EH (cell line): ENCODE measurements around the gene ARMS2.
A peak's percentile ranks its signal among the peaks of the same experiment; 100 is the strongest.

ENCODE experiments used
- DNase-seq: peaks from one replicate; pipeline ENCODE4 v3.0.0-alpha.2; 2015; ENCODE audit warnings: low read depth

ARMS2 gene, protein sequence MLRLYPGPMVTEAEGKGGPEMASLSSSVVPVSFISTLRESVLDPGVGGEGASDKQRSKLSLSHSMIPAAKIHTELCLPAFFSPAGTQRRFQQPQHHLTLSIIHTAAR

DNA sequence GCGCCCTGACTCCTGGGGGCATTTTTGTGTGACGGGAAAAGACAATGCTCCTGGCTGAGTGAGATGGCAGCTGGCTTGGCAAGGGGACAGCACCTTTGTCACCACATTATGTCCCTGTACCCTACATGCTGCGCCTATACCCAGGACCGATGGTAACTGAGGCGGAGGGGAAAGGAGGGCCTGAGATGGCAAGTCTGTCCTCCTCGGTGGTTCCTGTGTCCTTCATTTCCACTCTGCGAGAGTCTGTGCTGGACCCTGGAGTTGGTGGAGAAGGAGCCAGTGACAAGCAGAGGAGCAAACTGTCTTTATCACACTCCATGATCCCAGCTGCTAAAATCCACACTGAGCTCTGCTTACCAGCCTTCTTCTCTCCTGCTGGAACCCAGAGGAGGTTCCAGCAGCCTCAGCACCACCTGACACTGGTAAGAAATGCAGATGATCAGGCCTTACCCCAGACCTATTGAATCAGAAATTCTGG lies at the start of gene ARMS2:
Gene ARMS2 (plus strand): TSS at position 51 of the 478 bp plus-strand sequence. CDS start 75 bp downstream, at position 126.
- DNase-seq, result no peak

GRCh38 chr10:122407375-122408125 lies 46.9 kb upstream of the ARMS2 start:
- DNase-seq, result no peak

DNA sequence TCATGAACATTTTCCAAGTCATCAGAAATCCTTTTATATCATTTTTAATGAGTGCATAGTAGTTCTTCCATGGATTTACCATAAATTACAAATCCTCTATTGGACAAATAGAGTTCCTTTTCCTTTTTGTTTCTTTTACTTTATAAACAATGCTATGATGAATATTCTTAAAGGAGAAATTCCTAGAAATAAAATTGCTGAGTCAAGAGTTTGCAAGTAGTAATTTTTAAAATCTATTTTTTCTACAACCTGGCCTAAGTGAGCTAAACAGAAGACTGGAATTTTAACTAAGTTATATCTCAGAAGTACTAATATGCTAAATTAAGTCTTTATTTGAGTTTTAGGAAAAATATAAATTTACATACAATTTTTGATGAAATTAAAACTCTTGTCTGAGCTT lies 41.1 kb upstream of the ARMS2 start:
- DNase-seq, result no peak

DNA sequence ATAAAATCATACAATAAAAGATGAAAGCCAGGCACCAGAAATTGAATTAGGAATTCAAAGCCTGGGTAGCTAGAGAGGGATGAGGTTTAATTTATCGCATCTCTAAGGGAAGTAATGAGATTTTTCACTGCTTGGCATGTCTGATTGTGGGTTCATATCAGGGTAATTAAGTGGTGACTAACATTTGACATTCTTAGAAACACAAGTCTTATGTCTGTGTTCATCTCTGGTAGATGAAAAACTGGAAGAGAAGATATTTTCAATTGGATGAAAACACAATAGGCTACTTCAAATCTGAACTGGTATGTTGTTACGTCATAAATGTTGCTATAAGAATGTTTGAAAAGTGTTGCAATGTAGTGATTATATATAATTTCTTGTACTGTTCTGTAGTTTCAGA lies 36.8 kb upstream of the ARMS2 start:
- DNase-seq, result peak; percentile 51

DNA sequence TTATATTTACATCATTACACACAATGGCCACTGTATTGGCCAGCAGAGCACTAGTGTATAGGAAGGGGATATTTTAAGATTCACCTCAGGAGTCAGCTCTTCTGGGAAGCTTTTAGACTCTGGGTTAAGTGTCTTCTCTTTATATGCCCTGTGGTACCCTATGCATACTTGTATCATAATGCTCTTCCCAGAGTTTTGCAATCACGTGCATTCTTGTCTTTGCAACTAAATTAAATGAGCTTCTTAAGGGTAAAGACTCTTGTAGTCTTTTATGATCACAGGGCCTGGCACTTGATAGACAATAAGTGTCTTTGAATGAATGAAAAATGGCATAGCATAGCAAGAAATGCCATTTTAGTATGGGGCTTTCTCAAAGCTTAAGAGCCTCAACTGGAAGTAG lies 35.4 kb upstream of the ARMS2 start:
- DNase-seq, result peak; percentile 55

- DNase-seq, result peak; percentile 83
Observed at GRCh38 chr10:122419876-122420623, 34.4 kb upstream of the ARMS2 start.

DNA sequence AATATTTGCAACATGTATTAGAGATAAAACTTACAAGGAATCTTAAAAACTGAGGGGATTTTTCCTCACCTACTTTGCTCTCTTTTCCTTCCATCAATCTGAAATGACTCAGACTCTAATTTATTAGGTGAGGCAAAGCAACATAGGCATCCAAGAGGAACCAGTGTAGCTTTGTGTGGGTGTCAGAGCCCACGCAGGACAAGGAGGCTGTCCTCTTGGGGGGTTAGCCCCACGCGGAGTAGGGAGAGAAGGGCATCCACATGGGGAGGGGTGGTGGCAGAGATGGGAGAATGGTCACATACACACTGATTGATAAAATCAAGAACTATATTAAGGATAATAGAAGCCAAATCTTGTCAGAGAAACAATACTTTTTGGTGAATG lies 33.8 kb upstream of the ARMS2 start:
- DNase-seq, result peak; percentile 30

- DNase-seq, result peak; percentile 61
Observed at GRCh38 chr10:122421054-122421625, 33.3 kb upstream of the ARMS2 start.

- peak; percentile 13 for DNase-seq
Observed at GRCh38 chr10:122421742-122422141, 32.7 kb upstream of the ARMS2 start.

DNA sequence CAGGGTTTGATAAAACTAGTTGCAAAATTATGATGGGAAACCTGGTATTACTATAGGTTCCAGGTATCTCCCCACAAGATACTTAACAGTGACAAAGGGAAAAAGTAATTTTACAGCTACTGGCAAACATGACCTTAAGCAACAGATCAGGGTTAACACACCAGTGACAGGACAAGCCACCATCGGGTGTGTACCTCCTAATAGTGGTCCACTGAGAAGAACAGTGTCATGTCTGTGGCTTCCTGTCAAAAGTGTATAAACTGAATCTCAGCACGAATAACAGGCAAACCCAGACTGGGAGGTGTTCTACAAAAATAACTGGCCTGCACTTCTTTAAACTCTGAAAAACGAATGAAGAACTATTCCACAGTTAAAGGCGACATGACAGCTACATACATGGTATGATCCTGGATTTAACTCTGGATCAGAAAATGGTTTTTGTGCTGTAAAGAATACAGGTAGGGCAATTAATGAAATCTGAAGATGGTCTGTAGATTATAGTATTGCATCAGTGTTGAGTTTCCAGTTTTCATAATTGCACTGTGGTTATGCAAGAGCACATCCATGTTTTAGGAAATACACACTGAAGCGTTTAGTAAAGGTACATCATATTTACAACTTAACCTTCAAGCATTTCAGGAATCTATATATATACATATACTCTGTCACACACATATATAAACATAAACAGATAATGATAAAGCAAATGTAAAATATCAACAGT lies 32.0 kb upstream of the ARMS2 start:
- DNase-seq, result no peak

- DNase-seq, result no peak
Observed at GRCh38 chr10:122424059-122424458, 30.4 kb upstream of the ARMS2 start.

DNA sequence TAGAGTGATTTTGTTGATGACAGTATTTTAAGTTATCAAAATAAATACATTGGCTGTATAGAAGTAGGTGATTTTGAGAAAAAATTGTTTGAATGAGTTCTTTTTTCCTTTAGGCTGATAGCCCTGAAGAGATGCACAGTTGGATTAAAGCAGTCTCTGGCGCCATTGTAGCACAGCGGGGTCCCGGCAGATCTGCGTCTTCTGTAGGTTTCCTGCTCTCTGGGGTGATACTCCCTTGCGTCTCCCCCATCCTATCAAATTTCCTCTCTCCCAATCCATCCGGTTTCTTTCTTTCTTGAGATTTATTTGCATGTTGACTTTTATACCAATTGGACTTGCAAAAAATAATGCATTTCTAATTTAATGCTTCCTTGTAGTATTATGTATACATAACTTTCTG lies 27.6 kb upstream of the ARMS2 start:
- DNase-seq, result no peak

DNA sequence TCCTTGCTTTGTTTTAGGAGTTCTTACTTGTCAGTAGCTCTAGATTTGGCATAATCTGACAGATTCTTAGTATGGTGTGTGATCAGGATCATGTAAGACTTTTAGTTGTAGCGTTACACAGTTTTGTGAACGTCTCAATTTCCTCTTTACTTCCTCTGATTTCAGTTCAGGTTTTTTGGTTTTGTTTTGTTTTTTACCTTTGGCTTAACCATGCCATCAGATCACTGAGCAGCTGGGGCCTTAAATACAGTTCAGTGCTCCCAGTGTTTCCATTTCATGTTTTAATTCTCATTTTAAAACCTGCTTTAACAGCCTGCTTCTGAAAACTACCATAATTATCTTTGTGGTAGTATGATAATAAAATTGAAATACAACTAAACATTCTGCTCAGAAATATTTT lies 27.2 kb upstream of the ARMS2 start:
- DNase-seq, result no peak

- peak; percentile 59 for DNase-seq
Observed at GRCh38 chr10:122435212-122435827, 19.1 kb upstream of the ARMS2 start.

DNA sequence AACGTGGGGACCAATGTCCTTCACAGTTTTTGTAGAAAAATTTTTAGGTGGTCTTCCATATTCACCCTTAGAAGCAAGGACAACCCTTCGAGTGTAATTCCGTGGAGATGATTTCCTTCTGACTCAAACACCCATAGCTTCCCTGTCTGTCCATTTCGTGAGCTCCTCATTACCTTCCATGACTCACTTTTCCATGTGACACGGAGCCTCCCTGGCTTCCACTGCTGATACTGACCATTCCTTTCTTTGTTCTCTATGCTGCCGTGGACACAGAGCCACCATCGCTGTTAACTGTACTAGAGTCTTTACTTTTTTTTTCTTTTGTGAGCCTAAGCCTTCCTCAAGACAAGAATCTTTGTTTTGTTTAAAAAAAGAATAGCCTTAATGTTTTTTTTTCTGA lies 12.5 kb upstream of the ARMS2 start:
- DNase-seq, result peak; percentile 70

- no peak for DNase-seq
Observed at GRCh38 chr10:122445469-122445868, 9.0 kb upstream of the ARMS2 start.

DNA sequence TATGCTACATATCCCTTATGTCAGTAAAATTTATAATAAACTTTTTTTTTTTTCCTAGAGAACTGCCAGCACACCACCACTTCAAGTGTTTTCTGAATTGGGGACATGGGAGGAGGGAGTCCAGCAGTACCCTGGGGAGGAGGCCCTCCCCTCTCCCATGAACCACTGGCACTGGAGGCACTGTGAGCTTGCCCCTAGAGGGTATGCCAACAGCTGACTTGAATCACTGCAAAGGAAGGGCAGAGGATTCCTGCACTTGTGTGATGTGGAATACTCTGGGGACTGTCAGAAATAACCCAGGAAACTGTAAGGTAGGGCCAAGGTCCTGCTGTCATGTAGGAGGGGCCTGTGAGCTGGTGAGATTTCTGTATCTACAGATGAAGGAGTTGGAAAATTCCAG lies 8.5 kb upstream of the ARMS2 start:
- DNase-seq, result no peak

DNA sequence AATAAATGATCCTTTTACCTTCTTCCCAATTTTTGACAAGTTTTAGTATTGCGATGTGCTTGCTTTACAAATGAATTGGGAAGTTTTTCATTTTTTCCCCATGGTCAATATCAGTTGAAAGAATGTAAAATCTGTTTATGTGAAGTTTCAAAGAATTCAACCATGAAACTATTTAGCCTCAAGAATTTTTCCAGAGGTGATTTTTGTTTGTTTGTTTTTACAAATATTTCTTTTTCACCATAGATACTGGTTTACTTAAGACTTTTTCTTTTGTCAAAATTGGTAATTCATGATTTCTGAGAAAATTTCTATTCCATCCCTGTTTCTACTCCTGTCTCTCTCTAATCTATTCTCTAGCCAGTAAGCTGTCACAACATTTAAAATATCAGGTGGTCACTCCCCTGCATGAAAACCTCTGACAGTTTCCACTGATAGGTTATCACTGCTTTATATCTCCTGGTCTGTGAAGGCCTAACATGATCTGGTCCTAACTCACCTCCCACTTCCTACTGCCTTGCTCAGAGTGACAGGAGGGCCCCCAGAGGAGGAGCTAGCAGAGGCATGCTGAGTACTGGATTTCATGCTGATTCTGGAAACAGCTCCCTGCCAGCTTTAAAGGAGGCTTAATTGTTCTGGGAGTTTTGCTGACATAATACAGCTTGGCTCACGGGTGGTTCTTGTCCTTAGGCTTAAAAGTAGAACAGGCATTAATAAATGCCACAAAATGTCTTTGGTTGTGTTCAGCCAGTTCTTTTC lies 7.6 kb upstream of the ARMS2 start:
- DNase-seq, result peak; percentile 37

GRCh38 chr10:122448600-122448999 lies 5.9 kb upstream of the ARMS2 start:
- no peak for DNase-seq

GRCh38 chr10:122449153-122449552 lies 5.3 kb upstream of the ARMS2 start:
- no peak for DNase-seq
